ENCODE data around the gene YIF1A.
"Not testable (repeated sequence)": the region's sequence is repeated elsewhere in the genome, so short reads cannot be mapped to it uniquely, and the experiment has no call there.

The YIF1A gene

DNA sequence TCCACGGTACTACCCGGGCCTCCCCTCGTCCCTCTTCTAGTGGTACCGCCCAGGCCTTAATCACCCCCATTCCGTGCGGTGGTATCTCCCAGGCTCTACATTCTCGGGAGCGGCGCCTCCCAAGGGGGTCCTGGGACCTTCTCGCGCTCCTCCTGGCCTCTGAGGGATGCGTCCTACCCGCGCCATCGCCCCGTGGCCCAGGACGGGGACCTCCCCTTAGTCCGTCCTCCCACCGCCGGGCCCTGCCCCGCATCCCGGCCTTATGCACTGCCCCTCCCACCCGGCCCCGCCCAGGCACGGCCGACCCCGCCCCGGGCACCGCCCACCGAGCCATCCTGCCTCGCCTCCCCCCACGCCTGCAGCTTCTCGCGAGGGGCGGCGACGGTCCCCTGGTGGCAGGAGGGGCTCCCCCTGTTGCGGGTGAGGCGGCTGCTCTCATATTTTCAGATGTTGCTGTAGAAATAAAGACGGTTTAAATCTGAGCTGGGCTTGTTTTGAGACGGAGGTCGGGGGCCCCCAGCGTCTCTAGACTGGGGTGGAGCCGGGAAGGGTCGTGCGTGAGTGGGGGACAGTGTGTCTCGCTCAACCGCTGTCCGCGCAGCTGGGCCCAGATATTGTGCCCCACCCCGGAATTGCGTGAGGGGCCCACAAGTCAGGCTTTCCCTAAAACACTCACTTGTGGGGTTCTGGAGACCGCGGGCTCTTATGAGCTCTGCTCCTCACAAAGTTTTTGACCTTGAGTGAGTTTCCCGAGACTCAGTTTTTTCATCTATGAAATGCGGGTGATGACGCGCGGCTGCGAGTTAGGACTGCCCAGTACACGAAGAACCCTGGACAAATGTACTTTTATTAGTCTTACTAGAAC lies 21.3 kb downstream of the YIF1A start:
- DNase-seq: peak; percentile 19

DNA sequence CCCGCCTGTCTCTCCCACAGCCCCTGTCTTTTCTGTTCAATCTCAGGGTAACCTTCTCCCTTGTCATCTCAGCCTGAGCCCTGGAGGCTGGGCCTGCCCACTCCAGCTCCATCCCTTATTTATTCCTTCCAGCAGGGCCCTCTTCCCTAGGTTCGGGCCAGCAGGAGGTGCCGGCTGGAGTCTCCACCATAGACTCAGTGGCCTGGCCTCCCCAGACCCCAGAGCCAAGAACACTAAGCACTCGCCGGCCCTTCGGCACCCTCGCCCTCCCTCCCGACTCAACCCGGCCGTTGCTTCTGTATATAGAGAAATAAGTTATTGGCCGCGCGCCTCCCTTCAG lies 21.9 kb downstream of the YIF1A start:
- DNase-seq: no peak

DNA sequence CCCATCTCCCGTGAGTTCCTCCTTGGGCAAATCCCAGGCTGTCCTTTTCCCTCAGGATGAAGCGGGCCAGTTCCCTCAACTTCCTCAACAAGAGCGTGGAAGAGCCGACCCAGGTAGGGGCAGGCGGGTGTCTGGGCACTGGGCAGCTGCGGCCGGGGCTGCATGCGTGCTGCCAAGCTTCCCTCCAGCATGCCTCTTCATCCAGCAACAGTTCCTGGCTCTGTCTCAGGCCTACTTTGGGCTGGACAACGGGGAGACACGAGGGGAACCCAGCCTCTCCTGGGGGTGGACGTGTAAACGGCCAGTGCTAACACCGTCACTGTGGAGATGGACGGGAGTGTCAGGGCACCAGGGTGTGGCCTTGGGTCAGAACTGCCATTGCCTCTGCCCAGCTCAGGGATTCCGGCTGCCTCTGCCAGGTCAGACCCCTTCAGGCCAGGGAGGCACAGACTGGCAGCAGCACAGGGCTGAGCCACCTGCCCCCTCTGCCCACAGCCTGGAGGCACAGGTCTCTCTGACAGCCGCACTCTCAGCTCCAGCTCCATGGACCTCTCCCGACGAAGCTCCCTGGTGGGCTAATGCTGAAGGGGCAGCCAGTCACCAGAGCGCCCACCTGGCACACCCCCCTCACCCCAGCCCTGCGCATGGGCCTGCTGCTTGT lies 22.4 kb downstream of the YIF1A start:
- no peak for DNase-seq

DNA sequence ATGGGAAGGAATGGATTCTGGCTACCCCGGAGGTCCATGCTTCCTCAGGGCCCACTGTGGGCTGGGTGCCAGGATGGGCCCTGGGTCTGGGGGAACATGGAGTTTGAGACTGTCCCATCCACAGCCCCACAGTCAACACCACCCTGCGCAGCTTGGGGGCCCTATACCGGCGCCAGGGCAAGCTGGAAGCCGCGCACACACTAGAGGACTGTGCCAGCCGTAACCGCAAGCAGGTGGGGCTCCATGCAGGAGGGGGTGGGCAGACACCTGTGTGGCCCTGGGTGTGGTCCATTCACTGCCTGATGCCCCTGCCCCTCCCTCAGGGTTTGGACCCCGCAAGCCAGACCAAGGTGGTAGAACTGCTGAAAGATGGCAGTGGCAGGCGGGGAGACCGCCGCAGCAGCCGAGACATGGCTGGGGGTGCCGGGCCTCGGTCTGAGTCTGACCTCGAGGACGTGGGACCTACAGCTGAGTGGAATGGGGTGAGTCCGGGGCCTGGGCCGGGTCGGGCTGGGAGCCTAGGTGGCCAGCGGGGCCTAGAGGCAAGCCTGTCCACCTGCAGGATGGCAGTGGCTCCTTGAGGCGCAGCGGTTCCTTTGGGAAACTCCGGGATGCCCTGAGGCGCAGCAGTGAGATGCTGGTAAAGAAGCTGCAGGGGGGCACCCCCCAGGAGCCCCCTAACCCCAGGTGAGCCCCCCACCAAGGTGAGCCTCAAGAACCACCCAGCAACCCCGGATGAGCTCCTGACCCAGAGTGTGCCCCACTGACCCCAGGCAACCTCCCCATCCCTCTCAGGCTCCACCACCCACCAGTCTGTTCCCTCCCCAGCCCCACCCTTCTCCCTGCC lies 23.2 kb downstream of the YIF1A start:
- no peak for DNase-seq

DNA sequence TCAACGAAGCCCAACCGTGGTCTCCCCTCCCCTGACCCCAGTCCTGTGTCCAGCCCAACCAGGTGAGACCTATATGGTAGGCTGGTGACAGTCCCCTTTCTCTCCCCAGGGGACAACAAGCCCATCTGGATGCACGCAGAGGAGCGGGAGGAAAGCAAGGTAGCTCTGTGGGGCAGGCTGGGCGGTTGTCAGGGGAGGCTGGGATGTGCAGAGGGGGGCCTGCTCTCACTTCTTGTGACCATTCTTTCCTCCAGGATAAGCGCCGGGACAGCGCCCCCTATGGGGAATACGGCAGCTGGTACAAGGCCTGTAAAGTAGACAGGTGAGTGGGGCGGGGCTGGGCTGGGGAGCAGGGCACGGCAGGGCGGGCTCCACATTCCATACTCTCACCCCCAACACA lies 24.0 kb downstream of the YIF1A start:
- no peak for DNase-seq

DNA sequence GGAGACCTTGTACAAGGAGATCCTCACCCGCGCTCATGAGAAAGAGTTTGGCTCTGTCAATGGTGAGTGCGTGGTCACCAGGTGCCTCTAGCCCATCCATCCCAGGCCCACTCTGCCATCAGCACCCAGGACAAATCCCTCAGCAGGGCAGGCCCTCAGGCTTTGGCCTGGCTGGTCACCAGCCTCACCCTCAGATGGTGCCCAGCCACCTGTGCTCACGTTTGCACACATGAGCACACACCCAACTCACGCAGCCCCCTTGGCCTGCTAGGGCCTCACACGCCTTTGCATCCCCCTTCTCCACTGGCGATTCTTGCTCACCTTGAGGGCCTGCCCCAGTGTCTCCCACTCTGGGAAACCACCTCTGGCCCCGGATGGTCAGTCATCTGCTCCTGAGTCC lies 24.6 kb downstream of the YIF1A start:
- no peak for DNase-seq

DNA sequence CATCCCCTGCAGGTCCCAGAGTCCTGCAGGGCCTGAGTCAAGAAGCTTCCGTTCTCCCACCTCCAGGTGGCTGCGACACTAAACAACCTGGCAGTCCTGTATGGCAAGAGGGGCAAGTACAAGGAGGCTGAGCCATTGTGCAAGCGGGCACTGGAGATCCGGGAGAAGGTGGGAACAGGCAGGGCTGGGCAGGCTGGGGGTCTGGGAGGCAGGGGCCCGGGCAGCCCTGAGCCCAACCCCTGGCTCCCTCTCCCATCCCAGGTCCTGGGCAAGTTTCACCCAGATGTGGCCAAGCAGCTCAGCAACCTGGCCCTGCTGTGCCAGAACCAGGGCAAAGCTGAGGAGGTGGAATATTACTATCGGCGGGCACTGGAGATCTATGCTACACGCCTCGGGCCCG lies 25.2 kb downstream of the YIF1A start:
- no peak for DNase-seq

DNA sequence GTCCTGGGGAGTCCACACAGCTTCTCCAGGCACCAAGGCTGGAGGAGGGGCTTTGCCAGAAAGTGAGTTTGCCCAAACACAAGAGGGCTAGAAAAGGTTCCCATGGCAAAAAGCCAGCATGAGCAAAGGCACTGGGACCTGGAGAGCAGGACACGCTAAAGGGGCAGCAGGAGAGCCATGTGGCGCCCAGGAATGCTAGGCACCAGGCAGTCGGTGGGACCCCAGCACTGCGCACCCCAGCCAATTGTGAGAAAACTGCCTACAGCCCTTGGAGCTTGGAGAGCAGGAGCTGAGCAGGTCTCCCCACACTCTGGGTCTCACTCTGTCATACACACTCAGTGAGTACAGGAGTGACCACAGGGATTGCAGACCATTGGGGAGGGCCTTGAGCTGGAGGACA lies 25.7 kb downstream of the YIF1A start:
- no peak for DNase-seq

DNA sequence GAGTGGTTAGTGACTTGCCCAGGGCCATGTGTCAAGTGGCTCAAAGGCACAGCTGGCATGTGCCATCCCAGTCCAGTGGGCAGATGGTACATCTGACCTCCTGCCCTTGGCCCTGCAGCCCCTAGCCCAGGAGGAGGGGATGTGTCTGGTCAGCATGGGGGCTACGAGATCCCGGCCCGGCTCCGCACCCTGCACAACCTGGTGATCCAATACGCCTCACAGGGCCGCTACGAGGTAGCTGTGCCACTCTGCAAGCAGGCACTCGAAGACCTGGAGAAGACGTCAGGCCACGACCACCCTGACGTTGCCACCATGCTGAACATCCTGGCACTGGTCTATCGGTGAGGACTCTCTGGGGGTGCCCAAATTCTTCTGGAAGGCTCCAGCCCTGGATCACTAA lies 26.2 kb downstream of the YIF1A start:
- no peak for DNase-seq

DNA sequence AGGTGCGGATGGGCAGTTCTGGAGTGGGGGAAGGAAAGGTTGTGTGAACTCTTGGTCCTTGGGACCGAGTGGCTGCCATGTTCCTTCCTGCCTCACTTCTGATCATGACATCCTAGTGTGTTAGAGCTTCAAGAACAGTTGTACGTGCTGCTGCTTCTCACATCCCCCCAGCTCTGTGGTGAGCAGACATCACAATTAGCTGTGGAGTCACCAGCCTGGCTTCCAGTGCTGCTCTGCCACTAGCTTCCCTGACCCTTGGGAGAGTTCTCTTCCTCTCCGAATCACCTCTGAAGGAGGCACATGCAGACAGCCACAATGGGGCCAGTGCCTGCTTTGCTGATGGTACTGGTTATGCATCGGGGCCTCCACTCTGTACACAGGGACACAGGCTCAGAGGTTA lies 26.8 kb downstream of the YIF1A start:
- DNase-seq: no peak

DNA sequence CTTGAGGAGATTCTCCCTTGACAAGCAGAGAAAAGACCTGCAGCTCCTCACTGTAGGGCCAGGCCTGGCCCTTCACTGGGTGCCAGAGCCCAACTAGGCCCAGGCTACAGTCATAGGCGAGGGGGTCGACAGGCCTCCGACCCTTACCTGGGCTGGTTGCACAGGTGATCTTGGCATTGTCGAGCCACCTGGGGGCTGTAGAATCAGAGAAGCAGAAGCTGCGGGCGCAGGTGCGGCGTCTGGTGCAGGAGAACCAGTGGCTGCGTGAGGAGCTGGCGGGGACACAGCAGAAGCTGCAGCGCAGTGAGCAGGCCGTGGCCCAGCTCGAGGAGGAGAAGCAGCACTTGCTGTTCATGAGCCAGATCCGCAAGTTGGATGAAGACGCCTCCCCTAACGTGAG lies 27.4 kb downstream of the YIF1A start:
- DNase-seq: no peak

DNA sequence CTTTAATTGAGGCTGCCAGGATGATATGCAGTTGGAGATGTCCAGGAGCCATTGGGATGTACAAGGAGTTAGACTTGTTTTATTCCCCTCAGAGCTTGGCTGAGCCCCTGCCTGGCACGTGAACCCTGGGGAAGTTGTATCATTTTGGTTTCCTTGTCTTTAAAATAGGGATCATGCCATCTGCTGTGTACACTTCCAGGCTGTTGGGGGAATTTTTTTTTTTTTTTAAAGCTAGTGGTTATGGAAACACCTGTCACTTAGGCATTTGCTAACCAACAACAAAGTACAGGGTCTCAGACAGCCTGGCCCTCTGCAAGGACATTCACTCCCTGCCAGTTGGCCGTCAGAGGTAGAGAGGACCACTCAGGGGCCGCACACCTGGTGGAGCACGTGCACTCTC lies 29.0 kb downstream of the YIF1A start:
- DNase-seq: no peak

DNA sequence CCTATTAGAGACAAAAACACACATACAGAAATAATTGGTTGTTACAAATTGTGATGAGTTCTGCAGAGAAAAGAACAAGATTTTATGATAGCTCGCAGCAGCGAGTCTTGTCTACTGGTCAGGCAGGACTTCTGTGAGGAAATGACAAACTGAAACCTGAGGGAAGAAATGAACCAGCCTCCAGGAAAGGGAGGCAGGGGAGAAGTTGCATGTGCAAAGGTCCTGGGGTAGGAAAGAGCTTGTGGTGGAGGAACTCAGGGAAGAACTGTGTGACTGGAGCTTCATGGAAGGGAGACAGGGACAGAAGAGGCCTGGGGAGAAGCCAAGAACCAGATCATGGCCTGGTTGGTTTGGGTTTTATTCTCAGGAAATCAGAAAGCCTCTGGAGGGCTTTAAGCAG lies 29.7 kb downstream of the YIF1A start:
- DNase-seq: no peak

DNA sequence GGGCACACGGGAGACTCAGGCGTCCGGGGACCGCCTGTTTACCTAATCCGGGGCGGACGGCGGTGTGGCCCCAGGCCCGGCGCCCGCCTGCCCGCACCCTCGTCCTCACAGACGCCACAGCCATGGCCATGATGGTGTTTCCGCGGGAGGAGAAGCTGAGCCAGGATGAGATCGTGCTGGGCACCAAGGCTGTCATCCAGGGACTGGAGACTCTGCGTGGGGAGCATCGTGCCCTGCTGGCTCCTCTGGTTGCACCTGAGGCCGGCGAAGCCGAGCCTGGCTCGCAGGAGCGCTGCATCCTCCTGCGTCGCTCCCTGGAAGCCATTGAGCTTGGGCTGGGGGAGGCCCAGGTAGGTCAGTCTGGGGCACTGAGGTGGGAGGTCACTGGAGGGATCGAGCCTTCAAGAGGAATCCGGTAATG lies 30.5 kb downstream of the YIF1A start:
- no peak for DNase-seq

DNA sequence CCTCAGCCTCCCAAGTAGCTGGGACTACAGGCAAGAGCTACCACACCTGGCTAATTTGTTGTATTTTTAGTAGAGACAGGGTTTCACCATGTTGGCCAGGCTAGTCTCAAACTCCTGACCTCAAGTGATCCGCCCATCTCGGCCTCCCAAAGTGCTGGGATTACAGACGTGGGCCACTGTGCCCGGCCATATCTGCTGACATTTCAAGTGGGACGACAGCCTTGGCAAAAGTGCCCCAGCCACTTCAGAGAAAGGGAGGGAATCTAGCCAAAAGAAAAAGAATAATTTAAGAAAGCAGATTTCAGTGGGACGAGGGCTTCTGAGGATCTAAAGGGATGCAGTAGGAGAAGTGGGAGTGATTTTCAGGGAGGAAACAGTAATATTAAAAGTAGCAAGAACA lies 35.9 kb downstream of the YIF1A start:
- DNase-seq: not testable (repeated sequence)

DNA sequence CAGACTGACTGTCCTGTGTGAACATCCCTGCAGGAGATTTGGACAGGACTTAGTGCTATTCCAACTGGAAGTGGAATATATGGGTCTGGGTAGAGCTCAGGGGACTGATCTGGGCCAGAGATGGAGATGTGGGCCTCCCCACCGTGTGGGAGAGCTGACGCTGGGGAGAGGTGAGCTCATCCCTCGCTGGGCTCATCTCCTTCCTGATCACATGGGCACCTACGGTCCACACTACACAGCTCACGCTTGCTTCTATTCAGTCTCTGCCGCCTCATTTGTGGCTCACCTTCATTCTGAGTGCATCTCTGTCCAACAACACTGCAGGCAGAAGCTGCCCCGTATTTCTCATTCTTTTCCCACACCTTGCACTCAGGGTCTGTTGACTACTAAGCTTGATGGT lies 37.1 kb downstream of the YIF1A start:
- no peak for DNase-seq

DNA sequence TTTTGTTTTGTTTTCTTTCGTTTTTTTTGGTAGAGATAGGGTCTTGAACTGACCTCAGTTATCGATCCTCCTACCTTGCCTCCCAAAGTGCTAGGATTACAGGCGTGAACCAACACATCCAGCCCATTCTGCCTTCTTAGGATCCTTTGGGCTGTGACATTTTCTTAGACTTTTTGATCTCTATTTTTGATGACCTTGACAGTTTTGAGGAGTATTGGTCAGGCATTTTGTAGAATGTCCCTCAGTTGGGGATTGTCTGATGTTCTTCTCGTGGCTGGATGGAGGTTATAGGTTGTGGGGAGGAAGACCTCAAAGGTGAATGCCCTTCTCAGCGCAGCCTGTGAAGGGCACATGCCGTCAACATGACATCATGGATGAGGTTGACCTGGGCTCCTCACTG lies 40.0 kb downstream of the YIF1A start:
- DNase-seq: no peak

DNA sequence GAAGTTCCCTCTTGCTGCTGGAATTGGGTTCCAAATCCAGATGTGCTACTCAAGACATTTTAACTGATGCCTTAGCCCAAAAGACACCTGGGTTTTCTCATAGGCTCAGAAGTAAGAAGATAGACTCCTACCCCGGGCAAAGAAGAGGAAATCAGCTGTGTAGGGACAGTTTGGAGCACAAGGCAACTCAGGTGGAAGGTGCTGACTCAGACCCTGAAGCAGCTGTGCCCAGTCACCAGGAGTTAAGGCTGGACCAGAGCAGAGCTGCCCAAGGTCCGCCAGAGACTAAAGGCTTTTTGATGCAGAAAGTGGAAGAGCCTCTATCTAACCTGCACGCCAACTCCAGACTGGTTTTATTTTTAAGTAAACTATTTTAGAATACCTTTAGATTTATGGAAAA lies 41.1 kb downstream of the YIF1A start:
- no peak for DNase-seq

DNA sequence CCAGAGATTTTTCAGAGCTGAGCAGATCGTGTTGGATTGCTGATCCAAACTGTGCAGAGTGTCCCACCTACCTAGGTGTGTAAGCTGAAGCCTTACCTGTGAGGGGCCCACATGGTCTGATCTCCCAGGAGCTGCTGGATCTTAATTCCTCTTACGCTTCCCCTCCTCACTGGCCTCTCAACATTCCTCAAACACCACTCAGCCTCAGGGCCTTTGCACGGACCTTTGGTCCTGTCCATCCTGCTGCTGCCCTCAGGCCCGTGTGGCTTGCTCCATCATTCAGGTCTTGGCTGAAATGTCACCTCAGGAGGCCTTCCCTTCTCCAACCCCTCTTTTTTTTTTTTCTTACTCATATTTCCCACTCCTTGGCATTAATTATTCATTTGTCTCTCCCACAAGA lies 41.6 kb downstream of the YIF1A start:
- no peak for DNase-seq

DNA sequence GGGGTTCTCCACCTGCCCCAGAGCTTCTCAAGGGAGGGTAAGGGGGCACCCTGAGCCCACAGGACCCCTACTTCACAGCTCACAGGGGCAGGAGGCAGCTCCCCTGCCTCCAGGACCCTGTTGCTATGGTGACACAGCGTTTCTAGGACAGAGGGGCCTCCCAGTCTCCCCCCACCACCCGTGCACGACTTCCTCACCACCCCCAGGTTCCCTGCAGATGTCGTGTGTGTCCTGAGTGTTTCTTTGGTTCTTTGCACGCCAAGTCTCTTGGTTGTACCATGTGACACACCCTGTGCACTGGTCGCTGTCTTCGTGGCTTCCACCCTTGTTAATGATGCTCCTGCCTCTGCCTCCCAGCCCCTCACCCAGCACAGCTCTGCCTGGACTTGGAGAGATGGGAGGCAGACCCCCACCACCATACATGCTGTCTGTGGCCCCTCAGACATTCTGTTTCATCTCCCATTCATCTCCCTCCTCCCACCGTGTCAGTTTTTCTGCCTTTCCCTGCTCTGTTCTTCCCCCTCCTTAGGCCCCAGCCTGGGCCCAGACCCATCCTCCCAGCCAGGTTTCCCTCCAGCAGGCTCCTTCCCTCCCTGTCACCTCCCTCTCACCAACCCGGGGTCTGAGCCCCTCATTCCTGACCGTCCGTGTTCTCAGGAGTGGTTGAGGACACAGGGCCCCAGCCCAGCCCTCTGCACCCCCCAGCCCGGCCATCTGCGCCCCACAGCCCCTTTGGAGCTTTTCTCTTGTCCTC lies 45.0 kb downstream of the YIF1A start:
- no peak for DNase-seq

DNA sequence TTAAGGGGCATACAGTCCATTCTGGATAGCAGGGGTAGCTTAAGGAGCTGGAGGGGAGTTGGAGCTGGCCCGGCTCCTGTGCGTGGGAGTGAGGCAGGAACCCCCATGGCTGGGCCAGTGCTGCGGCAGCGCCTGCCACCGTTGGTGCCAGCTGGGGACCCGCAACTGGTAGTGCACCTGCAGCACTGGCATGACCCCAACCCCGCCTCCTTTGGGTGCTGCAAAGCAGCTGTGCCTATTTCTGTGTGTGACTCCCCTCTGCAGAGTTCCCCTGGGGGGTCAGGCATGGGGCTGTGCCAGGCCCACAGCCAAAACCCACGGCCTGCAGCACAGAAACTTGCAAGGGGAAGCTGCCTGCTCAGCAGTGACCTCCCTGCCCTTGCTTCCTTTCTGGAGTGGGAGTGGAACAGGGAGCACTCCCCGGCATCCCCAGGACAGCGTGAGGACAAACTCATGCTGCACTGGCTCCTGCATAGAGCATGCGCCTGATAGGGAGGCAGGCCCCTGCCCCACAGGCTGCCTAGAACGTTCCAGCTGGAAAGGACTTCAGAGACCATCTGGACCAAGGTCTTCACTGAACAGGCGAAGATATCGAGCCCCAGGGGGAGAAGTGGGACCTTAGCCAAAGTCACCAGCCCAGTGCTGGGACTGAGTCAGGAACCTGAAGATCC lies 46.7 kb downstream of the YIF1A start:
- DNase-seq: no peak

DNA sequence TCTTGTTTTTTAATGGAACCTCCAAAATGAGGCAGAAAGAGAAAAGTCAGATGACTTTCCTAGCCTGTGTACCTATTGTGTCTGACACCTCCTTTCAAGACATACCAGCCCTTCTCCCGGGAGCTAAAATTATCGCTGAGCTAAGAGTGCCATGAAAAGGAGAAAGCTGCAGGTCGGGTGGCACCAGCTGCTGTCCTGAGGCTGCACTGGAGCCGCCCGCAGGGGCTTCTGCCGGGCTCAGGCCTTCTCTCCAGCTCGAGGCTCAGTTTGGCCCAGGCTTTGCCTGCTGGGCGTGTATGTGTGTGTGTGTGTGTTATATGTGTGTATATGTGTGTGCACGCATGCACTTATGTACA lies 48.2 kb downstream of the YIF1A start:
- DNase-seq: no peak

Measured in DMS79 (cell line).